Activated B cell treated with CpG ODN at 0.5 μM for 24 hours (primary cell): Measurements from ENCODE around the gene DIP2A. TPM values are rescaled to one million over a fixed set of nuclear protein-coding genes. Genes with fewer than 3 reads are reported as not detected.
"Not testable (repeated sequence)": the region's sequence is repeated elsewhere in the genome, so short reads cannot be mapped to it uniquely, and the experiment has no call there.

Experiments
- ATAC-seq: fragments of 200-7000 bp; cut with Tn5 transposase; one replicate; pipeline ENCODE4 v1.10.0; 2021; ENCODE audit warnings: low read depth, mild to moderate bottlenecking, moderate library complexity
- CTCF ChIA-PET: fragments of 350-600 bp; sonication (Branson Sonifier 250); formaldehyde crosslinking; loops from one replicate; lab custom pipeline; 2021; ENCODE audit warnings: antibody characterized with exemption; lab: Charles Lee
- POLR2A ChIA-PET: fragments of 350-600 bp; sonication (Branson Sonifier 250); formaldehyde crosslinking; loops from one replicate; lab custom pipeline; 2021; ENCODE audit warnings: antibody characterized with exemption; lab: Charles Lee
- DNase-seq: peaks from one replicate; pipeline ENCODE4 v3.0.0; 2022
- H3K27ac Mint-ChIP-seq: one replicate; pipeline ENCODE4 v1.8.0; 2020; ENCODE audit warnings: mixed read lengths
- H3K27me3 Mint-ChIP-seq: one replicate; pipeline ENCODE4 v1.8.0; 2021; ENCODE audit warnings: mixed read lengths
- H3K36me3 Mint-ChIP-seq: one replicate; pipeline ENCODE4 v1.8.0; 2021; ENCODE audit warnings: low read depth, mixed read lengths
- H3K4me1 Mint-ChIP-seq: one replicate; pipeline ENCODE4 v1.8.0; 2021; ENCODE audit warnings: mixed read lengths
- H3K4me3 Mint-ChIP-seq: one replicate; pipeline ENCODE4 v1.8.0; 2020; ENCODE audit warnings: mild to moderate bottlenecking, mixed read lengths
- H3K9me3 Mint-ChIP-seq: one replicate; pipeline ENCODE4 v1.8.0; 2020; ENCODE audit warnings: mixed read lengths
- intact Hi-C: fragments of 100-400 bp; cut with micrococcal nuclease; formaldehyde crosslinking; loops from one replicate; pipeline ENCODE4 v1.15.1; 2024
- total RNA-seq: library from RNA; stranded (reverse); gene quantifications from 2 replicates; pipeline ENCODE4 v1.2.3, GENCODE V29; 2022
- TF ChIP-seq, protein P1 (sequence below): fragments of 200-600 bp; IDR thresholded peaks from one replicate; pipeline ENCODE4 v1.8.0; 2022; ENCODE audit warnings: antibody characterized with exemption, mild to moderate bottlenecking

The DIP2A gene
- total RNA-seq, 1 donor from 2014 or later = 32.1 TPM

DNA sequence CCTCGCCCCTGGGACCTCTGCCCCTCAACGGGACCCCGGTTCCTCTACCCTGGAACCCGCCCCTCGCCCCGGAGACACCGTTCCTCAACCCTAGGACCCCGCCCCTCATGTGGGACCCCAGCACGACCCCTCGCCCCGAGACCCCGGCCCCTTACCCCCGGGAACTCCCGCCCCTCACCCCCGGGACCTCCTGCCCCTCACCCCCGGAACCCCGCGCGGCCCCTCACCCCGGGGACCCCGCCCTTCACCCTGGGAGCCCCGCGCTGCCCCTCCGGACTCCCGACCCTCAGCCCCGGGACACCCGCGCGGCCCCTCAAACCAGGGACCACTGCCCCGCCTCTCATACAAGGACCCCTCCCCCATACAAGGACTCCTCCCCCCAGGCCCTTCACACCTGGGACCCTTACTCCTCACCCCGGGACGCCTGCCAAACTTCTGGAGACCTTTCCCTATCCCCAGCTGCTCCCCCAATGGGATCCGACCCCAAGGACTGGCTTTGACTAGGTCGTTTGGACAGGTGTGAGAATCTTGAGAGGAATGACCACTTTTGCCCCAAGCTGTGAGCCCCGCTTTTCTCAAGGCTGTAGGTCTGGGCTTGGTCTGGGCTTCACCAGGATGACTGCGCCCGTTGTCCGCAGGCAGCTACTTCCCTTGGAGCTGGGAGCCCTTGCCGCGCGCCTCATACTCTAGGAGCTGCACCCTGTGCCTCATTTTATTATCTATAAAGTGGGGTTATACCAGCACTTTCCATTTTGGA, 843 bp downstream of the DIP2A start:
- Mint-ChIP-seq H3K27ac (peak overlapping the region; percentile 72), H3K4me3 (peak overlapping the region; percentile 85), H3K27me3 (no peaks in the 10 kb centered on the region), H3K9me3 (no peaks in the 10 kb centered on the region), H3K4me1 (peaks cover 25% of the 10 kb centered on the region), H3K36me3 (peaks cover 16% of the 10 kb centered on the region)
- ChIA-PET CTCF (no interaction called here), POLR2A (interaction anchor here (0.6 to 1.4 kb wide), 5 partner anchors 22 to 198 kb away, joined by 3 to 9 read pairs (median 4); partner anchors contain the start of gene PRMT2)
- TF ChIP-seq, protein P1, sequence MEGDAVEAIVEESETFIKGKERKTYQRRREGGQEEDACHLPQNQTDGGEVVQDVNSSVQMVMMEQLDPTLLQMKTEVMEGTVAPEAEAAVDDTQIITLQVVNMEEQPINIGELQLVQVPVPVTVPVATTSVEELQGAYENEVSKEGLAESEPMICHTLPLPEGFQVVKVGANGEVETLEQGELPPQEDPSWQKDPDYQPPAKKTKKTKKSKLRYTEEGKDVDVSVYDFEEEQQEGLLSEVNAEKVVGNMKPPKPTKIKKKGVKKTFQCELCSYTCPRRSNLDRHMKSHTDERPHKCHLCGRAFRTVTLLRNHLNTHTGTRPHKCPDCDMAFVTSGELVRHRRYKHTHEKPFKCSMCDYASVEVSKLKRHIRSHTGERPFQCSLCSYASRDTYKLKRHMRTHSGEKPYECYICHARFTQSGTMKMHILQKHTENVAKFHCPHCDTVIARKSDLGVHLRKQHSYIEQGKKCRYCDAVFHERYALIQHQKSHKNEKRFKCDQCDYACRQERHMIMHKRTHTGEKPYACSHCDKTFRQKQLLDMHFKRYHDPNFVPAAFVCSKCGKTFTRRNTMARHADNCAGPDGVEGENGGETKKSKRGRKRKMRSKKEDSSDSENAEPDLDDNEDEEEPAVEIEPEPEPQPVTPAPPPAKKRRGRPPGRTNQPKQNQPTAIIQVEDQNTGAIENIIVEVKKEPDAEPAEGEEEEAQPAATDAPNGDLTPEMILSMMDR = no peak
- DNase-seq = peak; percentile 20
- no peak for ATAC-seq
- intact Hi-C loops = loop anchor here (2.0 to 10.0 kb wide), 3 partner anchors 45 to 897 kb away; partner anchors contain the start of gene LSS

DNA sequence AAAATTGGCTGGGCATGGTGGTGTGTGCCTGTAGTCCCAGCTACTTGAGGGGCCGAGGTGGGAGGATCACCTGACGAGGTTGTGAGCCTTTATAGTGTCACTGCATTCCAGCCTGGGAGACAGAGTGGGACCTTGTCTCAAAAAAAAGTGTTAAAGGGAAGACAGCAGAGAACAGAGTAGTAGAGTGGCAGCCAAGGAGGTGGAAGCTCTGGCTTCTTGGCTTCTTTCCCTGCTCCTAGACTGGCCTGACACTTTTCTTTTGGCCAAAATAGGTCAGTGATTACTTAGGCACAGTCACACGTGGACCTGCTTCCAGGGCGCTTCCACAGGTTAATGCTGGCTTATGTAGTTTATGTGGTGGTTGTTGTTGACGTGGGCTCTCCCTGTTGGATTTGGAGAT, 3.2 kb downstream of the DIP2A start:
- Mint-ChIP-seq H3K4me1 (peaks cover 16% of the 10 kb centered on the region), H3K4me3 (no peak overlapping the region)
- POLR2A ChIA-PET = no interaction called here

DNA sequence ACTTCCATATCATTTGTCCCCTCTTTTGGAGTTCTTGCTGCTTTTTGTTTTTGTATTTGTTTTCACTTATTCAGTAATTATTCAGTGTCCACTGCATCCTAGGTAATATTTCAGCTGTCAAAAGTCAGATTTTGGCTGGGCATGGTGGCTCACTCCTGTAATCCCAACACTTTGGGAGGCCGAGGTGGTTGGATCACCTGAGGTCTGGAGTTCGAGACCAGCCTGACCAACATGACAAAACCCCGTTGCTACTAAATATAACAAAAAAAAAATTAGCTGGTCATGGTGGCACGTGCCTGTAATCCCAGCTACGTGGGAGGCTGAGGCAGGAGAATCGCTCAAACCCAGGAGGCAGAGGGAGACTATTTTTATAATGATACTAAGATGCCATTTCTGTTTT, 6.5 kb downstream of the DIP2A start:
- CTCF ChIA-PET, DNase-seq, H3K4me1 Mint-ChIP-seq, H3K27me3 Mint-ChIP-seq, ATAC-seq, H3K4me3 Mint-ChIP-seq, H3K9me3 Mint-ChIP-seq, POLR2A ChIA-PET, intact Hi-C loops, H3K27ac Mint-ChIP-seq: not testable (repeated sequence)
- peaks cover 19% of the 10 kb centered on the region for H3K36me3 Mint-ChIP-seq

More for the DNA sequence above, 3.2 kb downstream of the DIP2A start:
- Mint-ChIP-seq H3K27ac (peak overlapping the region; percentile 59), H3K9me3 (no peaks in the 10 kb centered on the region), H3K27me3 (no peaks in the 10 kb centered on the region), H3K36me3 (peaks cover 19% of the 10 kb centered on the region)
- CTCF ChIA-PET = no interaction called here
- DNase-seq = no peak
- no peak for ATAC-seq
- TF ChIP-seq, protein P1 = no peak
- intact Hi-C loops = no loop called here

DNA sequence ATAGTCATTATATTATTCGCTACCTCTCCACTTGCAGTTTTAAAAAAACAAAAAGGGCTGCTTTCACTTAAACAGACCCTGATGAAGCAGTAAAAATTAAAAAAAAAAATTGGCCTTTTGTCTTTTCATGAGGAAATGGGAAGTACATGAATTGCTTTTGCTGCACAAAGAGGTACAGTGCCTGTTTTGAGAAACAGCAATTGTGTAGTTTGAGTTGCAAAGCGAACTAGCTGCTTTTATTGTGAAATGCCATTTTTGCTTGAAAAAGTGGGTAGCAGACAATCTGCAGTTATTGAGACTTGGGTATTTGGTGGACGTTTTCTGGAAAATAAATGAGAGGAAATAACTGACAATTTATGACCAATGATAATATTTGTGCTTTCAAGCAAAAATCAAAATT, 7.0 kb downstream of the DIP2A start:
- ATAC-seq (no peak), DNase-seq (no peak)
- TF ChIP-seq, protein P1 = no peak
- ChIA-PET POLR2A (no interaction called here), CTCF (no interaction called here)
- H3K27me3 Mint-ChIP-seq = no peaks in the 10 kb centered on the region
- intact Hi-C loops = no loop called here
- H3K9me3 Mint-ChIP-seq = no peaks in the 10 kb centered on the region
- H3K4me1 Mint-ChIP-seq = no peaks in the 10 kb centered on the region
- no peak overlapping the region for H3K4me3 Mint-ChIP-seq
- H3K27ac Mint-ChIP-seq = no peak overlapping the region
- H3K36me3 Mint-ChIP-seq = peaks cover 19% of the 10 kb centered on the region

DNA sequence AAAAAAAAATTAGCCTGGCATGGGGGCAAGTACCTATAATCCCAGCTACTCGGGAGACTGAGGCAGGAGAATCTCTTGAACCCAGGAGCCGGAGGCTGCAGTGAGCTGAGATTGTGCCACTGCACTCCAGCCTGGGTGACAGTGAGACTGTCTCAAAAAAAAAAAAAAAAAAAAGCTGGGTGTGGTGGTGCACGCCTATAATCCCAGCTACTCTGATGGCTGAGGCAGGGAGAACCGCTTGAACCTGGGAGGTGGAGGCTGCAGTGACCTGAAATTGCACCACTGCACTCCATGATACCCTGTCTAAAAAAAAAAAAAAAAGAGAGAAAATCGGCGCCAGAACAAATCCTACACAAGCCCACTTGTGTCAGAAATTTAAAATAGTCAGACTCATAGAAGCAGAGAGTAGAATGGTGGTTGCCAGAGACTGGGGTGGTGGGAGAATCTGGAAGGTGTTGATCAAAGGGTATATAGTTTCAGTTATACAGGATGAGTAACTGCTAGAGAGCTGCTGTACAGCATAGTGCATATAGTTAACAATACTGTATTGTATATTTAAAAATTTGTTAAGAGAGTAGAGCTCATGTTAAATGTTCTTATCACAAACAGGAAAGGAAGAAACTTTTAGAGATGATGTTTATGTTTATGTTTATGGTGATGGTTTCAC, 9.6 kb downstream of the DIP2A start:
- no peak overlapping the region for H3K27ac Mint-ChIP-seq
- intact Hi-C loops = no loop called here
- no peak overlapping the region for H3K4me3 Mint-ChIP-seq
- DNase-seq (no peak), ATAC-seq (no peak)
- peaks cover 13% of the 10 kb centered on the region for H3K36me3 Mint-ChIP-seq
- TF ChIP-seq, protein P1 = no peak
- ChIA-PET POLR2A (no interaction called here), CTCF (no interaction called here)
- H3K9me3 Mint-ChIP-seq = no peaks in the 10 kb centered on the region
- H3K27me3 Mint-ChIP-seq = no peaks in the 10 kb centered on the region
- H3K4me1 Mint-ChIP-seq = peaks cover 16% of the 10 kb centered on the region
